Posterior vena cava (tissue), 2 donors: ENCODE measurements around the gene HPS4. TPM values are rescaled to one million over a fixed set of nuclear protein-coding genes. Genes with fewer than 3 reads are reported as not detected.

ENCODE experiments used
- total RNA-seq, 2 donors: library from RNA; stranded (reverse); fragmentation: NEBNext Ultra II Directional; extraction: Animal tissue kit (Norgen Biotek cat#: 25700); gene quantifications; one replicate each; pipeline ENCODE4 v1.2.1, GENCODE V29; 2021
- donor health status: DM: yes; HTN: yes; CAD: no.
- donor health status: DM: yes; HTN: yes; CAD: no.

Gene HPS4
- total RNA-seq, 2 donors from 2014 or later: 19.3 to 22.1 TPM

Other genes with a start within 250 kb of the HPS4 start
- gene ASPHD2, start 54.5 kb downstream of the HPS4 start, total RNA-seq: under 1 TPM; 0.56 to 0.67 TPM
- 10 to 100 TPM; 12.5 to 17.8 TPM for gene SRRD, start 94 bp upstream of the HPS4 start, total RNA-seq
- gene TFIP11, start 28.7 kb upstream of the HPS4 start, total RNA-seq: 10 to 100 TPM; 21.3 to 24.2 TPM
- 10 to 100 TPM; 24.5 to 33.8 TPM for gene TPST2, start 106.3 kb upstream of the HPS4 start, total RNA-seq
- 1 to 10 TPM; 1.7 to 2.5 TPM for gene CRYBB1, start 134.2 kb upstream of the HPS4 start, total RNA-seq
- gene CRYBA4, start 138.2 kb upstream of the HPS4 start, total RNA-seq: not detected
- gene MIAT, start 173.8 kb upstream of the HPS4 start, total RNA-seq: 1 to 10 TPM; 1.4 to 1.6 TPM